HepG2 (cell line): Measurements from ENCODE around the gene CREB3. TPM values are rescaled to one million over a fixed set of nuclear protein-coding genes. Genes with fewer than 3 reads are reported as not detected.
A peak's percentile ranks its signal among the peaks of the same experiment; 100 is the strongest.

Experiments
- ATF7 ChIP-seq, 2 experiments: fragments of 450-650 bp in 1 of 2; sonication (generic) in 1 of 2; formaldehyde crosslinking in 1 of 2; IDR thresholded peaks; 2 replicates each; pipeline versions ENCODE4 v1.4.0 to v1.6.1; 2016 to 2020; ENCODE audit warnings: antibody characterized with exemption in 1 of 2, mild to moderate bottlenecking in 1 of 2, missing genetic modification reagents in 1 of 2
- BRCA1 ChIP-seq: sonication (generic); formaldehyde crosslinking; IDR thresholded peaks from 2 replicates; pipeline ENCODE4 v1.4.0; 2020; ENCODE audit warnings: missing genetic modification reagents
- FLYWCH1 ChIP-seq: sonication (generic); formaldehyde crosslinking; IDR thresholded peaks from 2 replicates; pipeline ENCODE4 v1.8.1; 2023; ENCODE audit warnings: mild to moderate bottlenecking, missing genetic modification reagents
- GATA4 ChIP-seq: sonication (generic); IDR thresholded peaks from 2 replicates; pipeline ENCODE4 v1.6.1; 2016; ENCODE audit warnings: antibody characterized with exemption, low read depth, borderline replicate concordance
- HNF4A ChIP-seq: sonication (generic); formaldehyde crosslinking; IDR thresholded peaks from 2 replicates; pipeline ENCODE4 v1.4.0; 2020; ENCODE audit warnings: missing genetic modification reagents
- NR2F6 ChIP-seq, 2 experiments: IDR thresholded peaks; 2 replicates each; pipeline ENCODE4 v1.6.1; 2016; ENCODE audit warnings: antibody characterized with exemption in 1 of 2, mild to moderate bottlenecking in 1 of 2
- PAXIP1 ChIP-seq: sonication (generic); formaldehyde crosslinking; conservative IDR thresholded peaks from 2 replicates; pipeline ENCODE4 v1.4.0; 2020; ENCODE audit warnings: mild to moderate bottlenecking, missing genetic modification reagents, moderate library complexity
- PRPF4 ChIP-seq: fragments of 200-400 bp; formaldehyde crosslinking; IDR thresholded peaks from 2 replicates; pipeline ENCODE4 v1.6.1; 2016; ENCODE audit warnings: low read length, low read depth; ENCODE audit not compliant: poor library complexity, severe bottlenecking
- PTBP1 ChIP-seq: fragments of 200-400 bp; formaldehyde crosslinking; IDR thresholded peaks from 2 replicates; pipeline ENCODE4 v1.6.1; 2018; ENCODE audit warnings: low read length, low read depth; ENCODE audit not compliant: poor library complexity, severe bottlenecking
- RARA ChIP-seq: IDR thresholded peaks from 2 replicates; pipeline ENCODE4 v1.6.1; 2016; ENCODE audit warnings: missing genetic modification reagents, missing compliant biosample characterization
- SNRNP70 ChIP-seq: fragments of 200-400 bp; formaldehyde crosslinking; IDR thresholded peaks from 2 replicates; pipeline ENCODE4 v1.6.1; 2017; ENCODE audit warnings: mild to moderate bottlenecking, low read depth, low read length, moderate library complexity
- UBTF ChIP-seq: sonication (generic); formaldehyde crosslinking; IDR thresholded peaks from 2 replicates; pipeline ENCODE4 v1.4.0; 2020; ENCODE audit warnings: mild to moderate bottlenecking, missing genetic modification reagents
- ZBTB14 ChIP-seq: sonication (generic); formaldehyde crosslinking; IDR thresholded peaks from 2 replicates; pipeline ENCODE4 v1.4.0; 2020; ENCODE audit warnings: missing genetic modification reagents
- ZNF33B ChIP-seq: sonication (generic); formaldehyde crosslinking; IDR thresholded peaks from 2 replicates; pipeline ENCODE4 v1.5.1; 2020; ENCODE audit warnings: mild to moderate bottlenecking, missing genetic modification reagents
- ZNF441 ChIP-seq: sonication (generic); formaldehyde crosslinking; IDR thresholded peaks from 2 replicates; pipeline ENCODE4 v1.7.0; 2021; ENCODE audit warnings: missing genetic modification reagents, borderline replicate concordance
- ZNF597 ChIP-seq: sonication (generic); formaldehyde crosslinking; IDR thresholded peaks from 2 replicates; pipeline ENCODE4 v1.5.0; 2020; ENCODE audit warnings: missing genetic modification reagents
- ZNF672 ChIP-seq: sonication (generic); formaldehyde crosslinking; IDR thresholded peaks from 2 replicates; pipeline ENCODE4 v1.8.1; 2022; ENCODE audit warnings: missing genetic modification reagents
- ZNF704 ChIP-seq: sonication (generic); formaldehyde crosslinking; IDR thresholded peaks from 2 replicates; pipeline ENCODE4 v1.8.1; 2023; ENCODE audit warnings: mild to moderate bottlenecking, inconsistent platforms, moderate library complexity, missing genetic modification reagents, borderline replicate concordance
- ZNF792 ChIP-seq: IDR thresholded peaks from 2 replicates; pipeline ENCODE4 v1.6.1; 2016
- ZSCAN25 ChIP-seq: sonication (generic); formaldehyde crosslinking; IDR thresholded peaks from 2 replicates; pipeline ENCODE4 v1.8.0; 2022; ENCODE audit warnings: mild to moderate bottlenecking, missing genetic modification reagents
- polyA plus RNA-seq, 8 experiments: library from polyadenylated mRNA; depleted of rRNA in 3 of 8; stranded (reverse) in 7 of 8; unstranded in 1 of 8; fragments of >200 nt; fragmentation: Illumina TruSeq in 4 of 8; extraction: Trizol in 4 of 8; gene quantifications; 2 replicates each; pipeline versions ENCODE4 v1.2.1 to v1.2.3, GENCODE V29; 2011 to 2016; ENCODE audit warnings: low read depth in 4 of 8, missing spikeins in 1 of 8, mixed read lengths in 1 of 8; ENCODE audit not compliant: insufficient read depth in 1 of 8
- total RNA-seq, 5 experiments: library from RNA; depleted of rRNA; stranded (reverse); fragments of >200 nt; fragmentation: Illumina TruSeq; extraction: Trizol; gene quantifications; 2 replicates each; pipeline ENCODE4 v1.2.3, GENCODE V29; 2016; ENCODE audit warnings: low read depth in 1 of 5

Gene CREB3
- total and polyA plus RNA-seq, 2 of the 13 experiments (the other 11 are each of a cell fraction or from before 2014, with no cell fraction given): 11.1 to 34.2 TPM

GRCh38 chr9:35731415-35732184 is 866 bp upstream of the CREB3 start (continued):
- TF ChIP-seq PAXIP1 (CRISPR knock-in tag) (no peak), NR2F6 (IDR thresholded peaks at IDR 0.05) (peak; percentile 86), NR2F6 (CRISPR knock-in tag; IDR thresholded peaks at IDR 0.05) (peak; percentile 80), RARA (CRISPR knock-in tag) (peak; percentile 90), ZNF704 (CRISPR knock-in tag) (no peak), GATA4 (0 out of 2 replicates have a peak, but pooled peaks have one; percentile 12), BRCA1 (CRISPR knock-in tag) (no peak), PRPF4 (no peak), ZNF792 (CRISPR knock-in tag) (no peak), SNRNP70 (no peak), ZNF33B (no peak), UBTF (CRISPR knock-in tag) (no peak), ZNF597 (CRISPR knock-in tag) (no peak), ZBTB14 (no peak), ZSCAN25 (CRISPR knock-in tag) (no peak), ZNF441 (CRISPR knock-in tag) (no peak; the same call in 1 of the 2 replicates), PTBP1 (no peak), HNF4A (CRISPR knock-in tag) (no peak; the same call in none of the 2 replicates), ATF7 (IDR thresholded peaks at IDR 0.05) (peak; percentile 62), ATF7 (CRISPR knock-in tag; IDR thresholded peaks at IDR 0.05) (no peak), ZNF672 (CRISPR knock-in tag) (no peak), FLYWCH1 (CRISPR knock-in tag) (no peak)
